ENCODE results near the gene HAAO.
A peak's percentile ranks its signal among the peaks of the same experiment; 100 is the strongest.

HAAO gene

DNA sequence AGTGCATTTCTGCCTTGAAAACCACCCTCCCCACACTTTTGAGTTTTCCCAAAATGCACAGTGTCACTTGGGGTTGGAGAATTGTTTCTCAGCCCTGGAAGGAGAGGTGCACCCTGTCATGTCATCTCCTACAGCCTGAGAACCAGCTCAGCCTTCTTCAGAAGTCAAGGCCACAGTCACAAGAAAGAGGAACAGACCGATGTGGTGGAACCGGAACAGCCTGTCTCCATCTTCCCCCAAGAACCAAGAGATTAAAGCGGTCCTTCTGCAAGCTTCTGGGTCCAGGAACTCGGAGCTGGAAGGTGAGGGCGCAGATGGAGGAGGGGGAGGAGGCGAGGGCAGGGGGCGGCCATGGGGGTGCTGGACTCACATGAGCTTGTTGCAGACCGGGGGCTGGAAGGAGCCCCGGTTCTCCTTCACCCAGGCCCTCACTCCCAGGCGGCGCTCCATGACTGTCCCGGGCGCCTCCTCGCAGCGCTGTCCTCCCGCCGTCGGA, 248 bp downstream of the HAAO start:
- FAIRE-seq: no peak

DNA sequence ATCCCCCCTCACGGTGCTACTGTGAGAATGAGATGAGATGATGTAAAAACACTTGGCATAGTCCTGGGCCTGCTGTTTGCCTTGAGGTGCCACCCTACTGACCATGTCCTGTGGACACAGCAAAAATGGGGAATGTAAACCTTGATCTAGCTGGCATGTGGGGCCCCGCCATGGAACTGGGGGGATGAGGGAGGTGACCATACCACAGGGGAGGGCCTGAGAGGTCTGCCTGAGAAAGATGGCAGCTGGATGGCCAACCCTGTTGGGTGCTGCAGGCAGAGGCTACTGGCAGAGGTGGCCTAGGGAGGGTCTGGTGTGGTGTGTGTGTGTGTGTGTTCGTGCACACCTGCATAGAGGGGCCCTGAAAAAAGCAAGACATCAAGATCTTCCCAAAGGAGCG, 777 bp downstream of the HAAO start:
- FAIRE-seq: no peak

DNA sequence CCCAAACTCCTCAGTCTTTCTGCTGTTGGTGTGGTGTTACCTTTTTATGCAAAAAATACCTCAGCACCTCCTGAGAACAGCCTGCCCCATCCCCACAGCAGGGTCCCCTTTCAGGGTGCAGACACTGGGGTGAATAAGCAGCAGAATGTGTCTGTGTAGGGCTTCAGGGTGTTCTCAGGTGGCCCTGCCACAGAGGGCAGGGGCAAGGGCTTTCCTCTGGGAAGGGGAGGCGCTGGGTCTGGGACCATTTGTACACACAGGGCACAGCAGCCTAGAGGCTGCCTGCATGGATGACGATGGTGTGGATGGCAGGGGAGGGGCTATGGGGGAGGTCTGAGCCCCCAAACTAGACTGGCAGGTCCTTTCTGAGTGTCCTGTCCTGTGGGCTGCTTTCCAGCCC, 2.6 kb downstream of the HAAO start:
- FAIRE-seq: no peak

DNA sequence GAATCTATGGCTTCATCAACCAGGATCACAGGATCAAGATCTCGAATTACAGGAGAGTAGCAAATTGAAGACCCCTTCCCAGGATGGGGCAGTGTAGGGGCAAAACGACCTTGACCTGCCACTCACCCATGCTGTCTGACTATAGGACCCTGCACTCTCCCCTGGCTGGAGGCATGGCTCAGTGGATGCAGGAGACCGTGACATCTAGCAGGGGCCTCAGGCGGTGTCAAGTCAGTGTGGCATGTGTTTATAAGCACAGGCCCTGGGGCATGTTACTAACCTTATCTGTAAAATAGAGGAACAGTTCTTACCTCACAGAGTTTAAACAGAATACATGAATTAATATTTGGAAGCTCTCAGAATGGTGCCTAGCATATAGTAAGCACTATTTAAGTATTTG, 3.5 kb downstream of the HAAO start:
- FAIRE-seq: no peak

DNA sequence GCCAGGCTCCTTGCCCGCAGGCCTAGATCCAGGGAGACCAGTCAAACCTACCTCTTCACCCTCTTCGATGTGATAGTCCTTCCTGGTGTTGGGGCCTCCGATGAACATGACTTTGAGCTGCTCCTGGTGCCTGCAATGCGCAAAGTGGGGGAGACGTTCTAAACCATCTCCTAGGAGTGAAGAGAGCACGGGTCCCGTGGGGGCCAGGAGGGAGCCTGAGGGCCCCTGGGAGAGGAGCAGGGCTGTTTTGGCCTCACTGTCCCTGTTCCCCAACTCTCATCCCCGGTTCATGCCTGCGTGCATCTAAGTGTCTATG, 3.9 kb downstream of the HAAO start:
- no peak for FAIRE-seq

DNA sequence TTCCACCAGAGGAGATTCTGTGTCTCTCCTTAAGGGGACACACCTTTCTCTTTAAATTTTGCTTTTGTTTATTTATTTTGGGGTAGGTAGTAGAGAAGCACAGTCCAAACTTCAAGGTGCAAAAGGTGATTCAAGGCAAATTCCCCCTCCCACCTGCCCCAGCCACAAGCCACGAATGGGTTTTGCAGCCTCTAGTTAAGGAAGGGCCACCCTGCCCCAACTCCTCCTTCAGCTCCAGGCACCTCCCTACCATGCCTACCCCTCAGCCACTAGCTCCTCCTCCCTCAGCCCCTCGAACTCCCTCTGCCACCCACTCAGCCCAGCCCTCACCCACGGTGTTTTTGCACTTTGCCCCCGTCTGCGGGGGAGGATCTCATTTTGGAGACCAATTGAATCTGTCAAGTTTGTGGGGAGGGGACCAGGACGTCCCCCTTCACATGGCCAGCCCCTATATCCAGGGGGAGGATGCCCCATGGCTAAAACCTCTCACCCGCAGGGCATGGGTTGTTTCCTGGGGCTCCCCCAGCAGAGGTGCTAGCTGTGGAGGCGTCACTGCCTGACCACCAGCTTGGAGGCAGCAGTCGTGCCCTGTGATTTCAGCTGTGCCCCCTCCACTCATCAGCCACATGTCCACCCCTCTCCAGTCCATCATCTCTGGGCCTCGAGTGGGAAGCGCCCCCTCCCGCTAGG, 4.5 kb downstream of the HAAO start:
- FAIRE-seq: no peak

DNA sequence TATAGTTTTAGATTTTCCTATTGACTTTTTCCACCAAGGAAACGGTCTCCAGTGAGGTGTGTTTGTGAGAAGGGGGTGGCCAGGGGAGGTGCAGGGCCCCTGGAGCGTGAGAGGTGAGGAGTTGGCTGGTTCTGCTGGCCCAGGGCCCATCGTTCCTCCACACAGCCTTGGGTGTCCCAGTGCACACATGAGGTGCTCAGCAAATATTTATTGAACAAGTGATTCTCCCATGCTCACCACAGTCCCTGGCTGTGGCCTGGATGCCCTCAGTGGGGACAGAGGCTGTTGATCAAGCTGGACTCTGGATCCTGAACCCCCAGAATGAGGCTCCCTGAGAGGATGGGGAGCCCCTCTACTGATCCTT, 5.0 kb downstream of the HAAO start:
- no peak for FAIRE-seq

DNA sequence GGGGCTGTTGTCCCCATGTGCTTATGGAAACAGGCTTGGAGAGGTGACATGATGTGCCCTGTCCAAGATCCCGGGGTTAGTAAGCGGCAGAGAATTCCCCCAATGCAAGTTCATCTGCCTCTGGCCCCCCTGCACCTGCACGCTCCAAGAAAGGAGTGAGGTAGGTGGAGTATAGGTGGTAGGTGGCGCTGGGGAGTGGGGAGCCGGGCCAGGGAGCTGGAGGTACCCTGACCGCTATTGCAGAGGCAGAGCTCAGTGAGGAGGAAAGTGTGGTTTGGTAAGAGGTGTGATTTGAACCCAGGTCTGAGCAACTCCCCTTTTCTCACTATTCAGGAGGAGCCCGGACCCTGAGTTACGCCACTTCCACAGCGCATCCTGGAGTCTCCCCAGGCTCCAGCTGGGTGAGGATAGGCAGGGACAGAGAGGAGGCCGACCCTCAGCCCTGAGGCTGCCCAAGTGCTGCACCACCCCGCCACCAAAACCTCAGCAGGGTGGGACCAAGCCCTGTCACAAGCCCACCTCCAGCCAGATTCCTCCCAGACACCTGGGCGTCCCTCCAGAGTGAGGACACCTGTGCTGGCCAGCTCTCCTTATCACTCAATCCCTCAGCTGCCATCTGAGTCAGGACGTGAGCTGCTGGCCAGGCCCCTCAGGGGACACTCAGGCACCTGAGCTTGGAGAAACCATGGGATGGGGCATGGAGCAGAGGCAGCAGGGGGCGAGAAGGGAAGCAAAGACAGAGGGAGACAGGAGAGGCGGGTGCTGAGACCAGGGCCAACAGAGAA, 5.6 kb downstream of the HAAO start:
- FAIRE-seq: no peak

DNA sequence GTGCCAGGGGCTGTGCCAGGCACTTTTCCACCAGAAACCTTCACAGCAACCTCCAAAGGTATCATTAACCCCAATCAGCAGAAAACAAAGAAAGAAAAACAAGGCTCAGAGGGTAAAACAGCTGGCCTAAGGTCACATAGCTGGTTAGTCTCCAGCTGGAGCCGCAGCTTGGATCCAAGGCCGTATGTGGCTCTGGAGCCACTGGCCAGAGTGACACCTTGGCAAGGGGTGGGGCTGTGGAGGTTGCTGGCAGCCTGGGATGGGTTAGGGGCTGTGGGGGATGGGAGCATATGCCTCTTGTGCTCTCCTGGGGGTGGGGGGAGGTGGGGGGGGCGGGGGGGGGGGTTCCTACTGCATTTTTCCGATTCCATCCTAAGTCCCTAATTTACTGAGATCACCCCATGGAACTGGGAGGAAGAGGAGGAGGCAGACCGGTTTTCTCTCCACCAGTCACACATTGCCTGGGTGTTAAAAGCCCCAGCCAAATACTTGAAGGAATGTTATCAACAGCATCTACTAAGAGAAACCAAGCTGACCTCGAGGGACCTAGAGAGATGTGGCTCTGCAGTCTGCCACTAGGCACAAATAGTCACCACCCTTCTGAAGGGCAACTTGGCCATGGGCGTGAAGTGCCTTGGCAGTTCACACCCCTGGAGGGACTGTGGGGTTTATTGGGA, 8.0 kb downstream of the HAAO start:
- no peak for FAIRE-seq

DNA sequence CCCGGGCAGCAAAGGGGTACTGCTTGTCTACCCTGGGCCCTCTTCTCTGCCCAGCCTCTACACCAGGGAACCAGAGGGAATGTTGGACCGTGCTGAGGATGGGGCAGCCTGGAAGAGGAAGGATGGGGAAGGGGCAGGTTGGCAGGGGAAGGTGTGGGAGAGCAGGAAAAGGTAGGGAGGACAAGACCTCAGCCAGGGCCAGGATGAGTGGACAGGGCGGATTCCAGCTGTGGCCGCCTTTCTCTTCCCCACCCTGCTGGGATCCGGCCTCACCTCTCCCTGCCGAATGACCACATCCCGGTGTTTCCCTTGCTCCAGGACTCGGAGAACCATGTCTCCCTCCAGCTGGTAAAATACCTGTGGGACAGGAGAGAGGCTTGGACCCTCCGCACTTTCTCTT, 8.9 kb downstream of the HAAO start:
- no peak for FAIRE-seq

DNA sequence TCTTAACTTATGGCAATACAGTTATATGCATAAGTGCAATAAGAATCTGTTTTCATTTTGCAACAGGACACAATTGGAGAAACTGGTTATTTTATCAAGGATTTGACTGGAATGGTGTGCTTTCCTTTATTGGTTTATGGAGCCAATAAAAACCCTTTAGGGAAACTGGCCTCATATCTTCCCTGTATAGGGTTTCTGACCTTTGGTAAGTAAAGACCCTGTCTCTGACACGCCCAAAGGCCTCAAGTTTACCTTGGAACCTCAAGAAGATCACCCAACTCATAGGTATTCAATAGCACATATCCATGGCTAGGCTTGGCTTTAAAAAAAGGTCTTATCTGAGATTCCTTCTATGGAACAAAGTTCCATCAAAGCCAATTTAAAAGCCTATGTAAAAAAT, 11.2 kb downstream of the HAAO start:
- FAIRE-seq: no peak

DNA sequence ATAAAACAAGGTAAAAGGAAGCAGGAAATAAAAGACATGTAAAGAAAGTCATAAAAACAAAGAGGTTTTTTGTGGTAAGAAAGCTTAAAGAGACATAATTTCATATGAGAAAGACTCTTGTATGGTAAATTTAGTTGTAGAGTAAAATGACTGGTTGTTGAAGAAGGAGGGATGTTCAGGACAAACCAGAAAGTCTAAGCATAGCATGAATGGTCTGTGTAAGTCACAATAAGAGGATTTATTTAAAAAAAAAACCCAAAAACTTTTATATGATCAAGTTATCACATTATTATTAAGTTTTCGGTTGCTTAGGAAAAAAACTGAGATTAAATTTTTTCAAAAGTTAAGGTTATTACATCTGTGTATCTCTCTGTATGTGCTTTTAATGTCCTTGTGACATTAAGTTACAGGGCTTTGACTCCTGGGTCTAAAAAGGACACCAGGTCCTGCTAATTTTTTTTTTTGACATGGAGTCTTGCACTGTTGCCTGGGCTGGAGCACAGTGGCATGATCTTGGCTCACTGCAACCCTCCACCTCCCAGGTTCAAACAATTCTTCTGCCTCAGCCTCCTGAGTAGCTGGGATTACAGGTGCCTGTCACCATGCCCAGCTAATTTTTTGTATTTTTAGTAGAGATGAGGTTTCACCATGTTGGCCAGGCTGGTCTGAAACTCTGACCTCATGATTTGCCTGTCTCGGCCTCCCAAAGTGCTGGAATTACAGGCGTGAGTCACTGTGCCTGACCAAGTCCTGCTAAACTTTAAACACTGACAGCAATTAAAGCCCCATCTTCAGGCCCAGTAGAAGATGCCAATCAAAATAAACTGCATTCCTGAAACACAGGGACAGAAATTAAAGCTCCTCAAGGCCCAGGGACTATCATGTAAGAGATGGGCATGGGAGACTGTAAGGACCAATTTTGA, 14.2 kb downstream of the HAAO start:
- FAIRE-seq: no peak

DNA sequence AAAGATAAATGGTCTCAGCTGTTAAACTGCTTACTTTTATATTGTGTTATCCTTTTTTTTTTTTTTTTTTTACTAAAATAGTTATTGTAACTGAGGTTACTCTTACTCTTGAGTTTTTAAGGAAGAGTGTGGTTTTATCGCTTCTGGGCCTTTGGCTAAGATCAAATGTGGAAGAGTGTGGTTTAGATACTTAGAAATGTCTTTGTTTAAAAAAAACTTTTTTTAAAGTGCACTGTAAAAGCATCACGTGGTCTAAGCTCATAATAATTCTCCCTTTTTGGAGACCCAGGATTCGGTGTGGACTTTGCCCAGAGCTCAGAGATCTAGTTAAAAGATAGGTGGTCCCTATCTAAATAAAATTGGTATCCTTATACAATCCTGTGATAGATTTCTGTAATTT, 16.6 kb downstream of the HAAO start:
- FAIRE-seq: no peak

DNA sequence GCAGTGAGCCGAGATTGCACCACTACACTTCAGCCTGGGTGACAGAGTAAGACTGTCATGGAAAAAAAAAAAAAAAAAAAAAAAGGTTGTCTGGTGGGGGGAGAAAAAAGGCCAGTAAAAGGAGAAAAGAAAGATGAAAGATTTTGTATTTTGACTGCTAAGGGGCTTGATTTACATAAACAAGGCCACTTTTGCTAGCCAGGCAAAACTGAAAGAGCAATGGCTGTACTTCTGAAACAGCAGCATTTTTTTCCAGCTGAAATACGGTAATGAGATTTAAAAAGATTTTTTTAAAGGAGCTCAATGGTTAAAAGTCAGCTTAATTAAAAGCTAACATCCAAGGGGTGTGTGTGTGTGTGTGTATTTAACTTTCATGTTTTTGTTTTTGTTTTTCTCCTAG, 17.2 kb downstream of the HAAO start:
- peak; percentile 15 for FAIRE-seq

DNA sequence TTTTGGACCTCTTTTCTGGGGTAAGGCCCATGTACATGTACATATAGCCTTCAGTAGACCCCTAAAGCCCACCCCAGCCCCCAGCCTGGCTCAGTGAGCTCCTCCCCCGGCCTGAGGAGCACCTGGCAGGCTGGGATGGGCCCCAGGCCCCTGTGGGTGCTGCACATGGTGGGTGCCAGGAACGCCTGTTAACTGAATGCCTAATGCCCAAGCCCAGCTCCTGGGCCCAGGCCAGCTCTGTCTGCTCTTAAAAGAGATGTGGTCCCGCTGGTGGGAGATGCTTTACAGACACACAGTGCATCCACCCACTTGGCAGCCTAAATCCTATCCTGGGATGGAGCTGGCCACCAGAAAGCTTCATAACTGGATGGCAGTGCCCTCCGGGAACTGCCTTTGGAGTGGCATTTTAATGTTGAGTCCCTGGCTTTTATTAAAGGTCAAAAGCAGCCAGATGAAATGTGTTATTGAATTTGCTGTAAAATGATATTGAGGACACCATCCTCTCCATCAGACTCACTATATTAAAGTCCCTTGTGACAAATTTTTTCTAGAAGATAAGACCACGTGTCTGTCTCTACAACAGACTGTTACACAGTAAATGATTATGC, 20.7 kb downstream of the HAAO start:
- FAIRE-seq: no peak

DNA sequence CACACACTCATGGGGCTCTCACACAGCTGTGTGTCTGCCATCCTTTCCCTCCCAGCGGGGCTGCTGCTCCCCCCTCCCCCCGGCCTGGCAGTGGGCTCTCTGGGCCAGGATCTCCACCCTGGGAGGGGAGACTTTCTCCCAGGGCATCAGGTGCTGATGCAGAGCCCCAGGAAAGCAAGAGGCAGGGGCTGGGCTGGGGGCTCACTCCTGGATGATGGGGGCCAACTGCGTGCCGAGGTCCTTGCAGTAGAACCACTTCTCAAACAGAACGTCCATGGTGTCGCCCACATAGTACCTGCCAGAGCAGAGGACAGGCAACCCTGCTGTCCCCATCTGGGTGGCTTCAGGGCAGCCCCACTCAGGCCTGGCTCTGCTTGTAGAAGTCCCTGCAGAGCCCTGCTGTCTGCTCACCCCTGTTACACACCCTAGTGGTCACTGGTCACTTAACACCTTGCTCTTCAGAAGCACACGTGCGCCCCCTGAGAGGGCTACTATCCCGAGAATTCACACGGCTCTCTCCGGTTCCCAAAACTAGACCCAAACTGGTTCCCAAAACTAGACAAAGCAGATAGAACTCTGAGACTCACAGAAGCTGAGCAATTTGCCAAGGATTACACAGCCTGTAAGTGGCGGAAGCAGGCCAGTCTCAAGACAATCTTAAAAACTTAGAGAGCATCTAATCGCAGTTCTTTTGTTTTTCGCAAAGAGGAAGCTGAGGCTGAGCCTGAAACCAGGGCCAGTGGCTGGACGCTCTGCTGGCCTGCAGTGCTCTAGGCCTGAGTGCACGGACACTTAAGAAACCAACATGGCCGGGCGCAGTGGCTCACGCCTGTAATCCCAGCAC, 21.9 kb downstream of the HAAO start:
- FAIRE-seq: no peak

DNA sequence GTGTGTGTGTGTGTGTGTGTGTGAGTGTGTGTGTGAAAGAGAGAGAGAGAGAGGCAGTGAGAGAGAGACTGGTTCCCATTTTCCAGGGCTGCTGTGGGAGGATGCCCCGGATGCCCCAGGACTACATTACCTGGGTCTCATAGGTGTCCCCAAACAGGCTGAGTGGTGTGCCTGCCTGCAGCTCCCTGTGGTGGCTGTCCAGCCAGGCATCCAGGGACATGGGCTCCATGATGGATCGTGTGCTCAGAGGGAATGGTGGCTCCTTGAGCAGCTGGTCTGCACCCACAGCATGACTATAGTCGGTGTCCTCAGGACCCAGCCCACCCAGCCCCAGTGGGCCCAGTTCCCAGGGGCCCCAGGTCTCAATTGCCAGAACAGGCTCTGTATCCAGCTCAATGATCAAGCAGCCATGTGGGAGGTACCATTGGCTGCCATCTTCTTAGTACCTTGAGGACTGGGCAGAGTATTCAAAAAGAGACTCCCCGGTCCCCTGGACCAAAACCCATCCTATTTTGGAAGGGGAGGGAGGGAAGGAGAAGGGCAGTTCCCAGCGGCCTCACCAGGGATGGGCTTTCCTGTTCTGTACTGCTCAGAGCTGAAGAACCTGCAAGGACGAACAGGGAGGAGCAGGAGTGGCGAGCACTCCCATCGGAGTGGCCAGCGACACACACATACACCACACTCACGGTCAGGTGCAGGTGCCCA, 22.6 kb downstream of the HAAO start:
- FAIRE-seq: no peak

DNA sequence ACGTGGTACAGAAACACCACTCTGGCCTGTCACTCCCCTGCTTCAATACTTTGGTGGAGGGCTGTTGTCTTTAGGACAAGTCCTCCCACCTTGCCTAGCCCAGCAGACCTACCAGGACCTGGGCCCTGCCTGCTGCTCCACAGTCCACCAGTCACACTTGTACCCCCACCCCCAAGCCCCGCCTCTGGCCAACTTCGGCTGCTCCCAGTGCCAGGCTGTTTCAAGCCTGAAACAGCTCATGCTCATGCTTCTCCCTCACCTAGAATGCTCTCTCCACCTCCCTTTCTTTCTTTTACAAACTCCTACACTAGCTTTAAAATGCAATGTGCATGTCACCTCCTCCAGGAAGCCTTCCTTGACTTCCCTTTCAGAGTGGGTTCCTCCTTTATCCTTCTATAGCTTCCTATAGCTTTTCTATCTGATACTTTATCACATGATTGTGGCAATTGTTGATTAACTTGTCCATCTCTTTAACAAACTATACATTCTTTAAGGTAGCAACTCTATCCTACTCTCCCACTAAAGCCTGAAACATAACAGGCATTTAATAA, 23.6 kb downstream of the HAAO start:
- FAIRE-seq: no peak

DNA sequence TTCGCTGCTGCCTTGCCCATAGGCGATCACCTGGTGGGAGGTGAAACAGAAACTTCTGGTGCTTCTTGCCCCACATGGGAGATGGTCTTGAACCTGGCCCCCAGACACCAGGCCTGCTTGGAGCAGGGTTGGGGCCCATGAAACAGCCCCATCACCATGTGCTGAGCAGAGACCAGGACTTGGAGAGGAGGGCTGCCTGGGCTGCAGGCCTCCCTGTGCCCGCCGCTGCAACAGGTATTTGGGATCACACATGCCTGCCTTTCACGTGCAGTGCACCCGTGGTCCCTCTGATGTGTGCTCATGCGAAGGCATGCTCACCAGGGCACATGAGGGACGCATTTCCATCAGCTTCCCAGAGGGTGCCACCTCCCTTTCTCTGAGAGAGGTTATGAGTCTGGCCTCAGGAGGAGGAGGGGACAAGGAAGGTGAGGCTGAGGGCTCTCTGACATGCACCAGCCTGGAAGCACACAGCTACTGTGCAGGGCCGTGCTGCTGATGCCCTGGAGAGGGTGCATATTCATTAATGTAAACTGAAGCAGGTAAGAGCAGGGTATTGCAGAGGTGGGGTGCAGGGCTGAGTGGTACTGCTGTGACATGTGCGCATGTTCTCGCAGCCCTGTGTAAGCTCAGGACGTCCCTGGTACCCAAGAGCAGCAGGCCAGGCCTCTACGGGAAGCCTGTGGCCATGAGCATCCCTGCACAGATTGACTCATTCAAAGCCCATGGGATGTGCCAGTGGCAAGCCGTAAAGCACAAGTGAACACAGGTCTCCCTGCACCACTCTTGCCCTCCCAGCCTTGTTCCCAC, 24.3 kb downstream of the HAAO start:
- FAIRE-seq: no peak

All from endometrium (tissue), 2 donors.